ENCODE data around the gene MAGI2. TPM values are rescaled to one million over a fixed set of nuclear protein-coding genes. Genes with fewer than 3 reads are reported as not detected.

MAGI2 gene
- total and polyA plus RNA-seq, 2 donors (not counting 3 experiments of a cell fraction or from before 2014, with no cell fraction given): 0.28 to 6.0 TPM

DNA sequence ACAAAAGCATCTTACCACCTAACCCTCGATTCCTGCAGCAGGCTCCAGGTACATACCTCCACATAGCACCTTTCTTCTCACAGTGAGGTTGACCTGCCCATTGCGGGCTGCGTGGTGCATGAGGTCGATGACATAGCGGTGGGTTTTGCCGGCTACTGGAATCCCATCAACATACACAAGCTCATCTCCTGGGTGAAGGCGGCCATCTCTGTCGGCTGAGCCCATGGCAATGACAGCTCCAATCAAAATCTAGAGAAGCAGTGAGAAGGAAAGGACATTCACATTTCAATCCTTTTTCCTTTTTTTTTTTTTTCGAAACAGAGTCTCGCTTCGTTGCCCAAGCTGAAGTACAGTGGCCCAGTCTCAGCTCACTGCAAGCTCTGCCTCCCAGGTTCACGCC, 1285.6 kb downstream of the MAGI2 start:
- POLR2A ChIA-PET: no interaction called here
- dilution Hi-C loops (cut with MboI; ENCODE audit: extremely low pct_ligation_motif_present, low sequenced_read_pairs): no loop called here

More for the DNA sequence above, 1285.6 kb downstream of the MAGI2 start:
- Histone ChIP-seq H3K9me3 (replicated peaks; ENCODE audit: control insufficient read depth, insufficient read depth, low read length) (no peaks in the 10 kb centered on the region), H3K4me1 (ENCODE audit: control insufficient read depth, extremely low read depth, insufficient read depth, low read length) (no peaks in the 10 kb centered on the region), H3K27me3 (ENCODE audit: control insufficient read depth in 2 of 2, insufficient read depth in 2 of 2, low read length in 2 of 2) (no peaks in the 10 kb centered on the region), H3K4me2 (ENCODE audit: insufficient read depth, low read length) (no peak overlapping the region), H3K27ac (ENCODE audit: insufficient read depth, low read depth, low read length) (no peak overlapping the region), H3K9me1 (replicated peaks; ENCODE audit: control insufficient read depth, extremely low read depth, insufficient read depth, low read length) (no peaks in the 10 kb centered on the region), H4K20me1 (replicated peaks; ENCODE audit: control insufficient read depth, extremely low read depth, insufficient read depth, low read length) (no peaks in the 10 kb centered on the region), H3K9ac (replicated peaks; ENCODE audit: extremely low read depth, insufficient read depth, low read length) (no peak overlapping the region), H2AFZ (ENCODE audit: low read depth, low read length) (no peak overlapping the region), H3K4me3 (replicated peaks in 1 of 3; ENCODE audit: insufficient read depth in 1 of 3, low read depth in 1 of 3, low read length in 3 of 3) (no peak overlapping the region), H3K36me3 (ENCODE audit: control insufficient read depth in 2 of 2, extremely low read depth in 1 of 2, insufficient read depth in 2 of 2, low read length in 2 of 2) (no peaks in the 10 kb centered on the region), H3K79me2 (ENCODE audit: control insufficient read depth, insufficient read depth, low read length) (no peaks in the 10 kb centered on the region)
- intact Hi-C loops (cut with micrococcal nuclease): no loop called here
- no peak for TF ChIP-seq GATA2 (IDR thresholded peaks at IDR 0.05; ENCODE audit: insufficient read depth, insufficient read length, low read depth, low read length)
- no peak for TF ChIP-seq POLR2AphosphoS5 (IDR thresholded peaks at IDR 0.05; ENCODE audit: insufficient read depth, low read depth, low read length)
- TF ChIP-seq JUN (IDR thresholded peaks at IDR 0.05; ENCODE audit: borderline replicate concordance, insufficient read depth, insufficient read length, low read depth): no peak
- TF ChIP-seq EZH2 (IDR thresholded peaks at IDR 0.05; ENCODE audit: borderline replicate concordance, low read depth, low read length, severe bottlenecking): no peak
- no peak for TF ChIP-seq CTCF (IDR thresholded peaks at IDR 0.05; ENCODE audit: extremely low read depth in 1 of 2, insufficient read depth in 1 of 2, low read depth in 1 of 2, low read length in 2 of 2)
- TF ChIP-seq POLR2A (IDR thresholded peaks at IDR 0.05; ENCODE audit: low read depth, low read length): no peak
- TF ChIP-seq MYC (IDR thresholded peaks at IDR 0.05; ENCODE audit: low read depth, low read length): no peak
- TF ChIP-seq FOS (IDR thresholded peaks at IDR 0.05; ENCODE audit: borderline replicate concordance, insufficient read depth, low read length): no peak
- TF ChIP-seq, protein P1, sequence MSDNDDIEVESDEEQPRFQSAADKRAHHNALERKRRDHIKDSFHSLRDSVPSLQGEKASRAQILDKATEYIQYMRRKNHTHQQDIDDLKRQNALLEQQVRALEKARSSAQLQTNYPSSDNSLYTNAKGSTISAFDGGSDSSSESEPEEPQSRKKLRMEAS (IDR thresholded peaks at IDR 0.05; ENCODE audit: insufficient read depth, insufficient read length): no peak
- no TSS peak for BruUV-seq (replicated peaks)
- DNase-seq (ENCODE audit: low read depth, low spot score) (no peak), FAIRE-seq (no peak)
- CTCF ChIA-PET: no interaction called here
